GM19099 (cell line): ENCODE data around the gene BATF.

Source experiments
- POLR2A ChIP-seq: IDR thresholded peaks from 3 replicates; pipeline ENCODE4 v1.6.1; 2011; ENCODE audit warnings: low read depth; ENCODE audit not compliant: insufficient read length; ENCODE audit errors: extremely low read depth

BATF gene

GRCh38 chr14:75522224-75522982 is at the start of gene BATF:
Gene BATF (plus strand): TSS chr14:75522469. CDS start chr14:75522683, 214 bp downstream.
- peak; percentile 94 for TF ChIP-seq POLR2A

GRCh38 chr14:75476274-75476995 is 45.8 kb upstream of the BATF start:
- no peak for TF ChIP-seq POLR2A

DNA sequence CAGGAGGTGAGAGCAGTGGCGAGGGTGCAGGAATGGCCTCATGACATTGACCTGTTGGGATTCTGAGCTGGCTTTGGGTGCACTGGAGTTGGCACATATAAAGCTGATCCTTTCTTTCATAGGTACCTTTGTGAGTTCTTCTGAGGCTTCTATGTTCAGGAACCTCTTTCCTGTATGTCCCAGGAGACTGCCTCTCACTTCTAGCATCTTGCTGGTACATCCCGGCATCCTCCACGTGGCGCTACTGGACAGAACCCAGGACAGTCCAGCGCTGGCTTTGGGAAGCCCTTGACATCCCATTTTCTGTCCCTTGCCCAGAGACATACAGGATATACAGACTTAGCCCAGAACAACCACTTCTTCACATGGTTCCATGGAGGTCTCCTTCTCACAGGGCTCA is 44.4 kb upstream of the BATF start:
- no peak for TF ChIP-seq POLR2A

- no peak for TF ChIP-seq POLR2A
These were observed 42.3 kb upstream of the BATF start for GRCh38 chr14:75479770-75480600.

- TF ChIP-seq POLR2A = no peak
These were observed 39.9 kb upstream of the BATF start for GRCh38 chr14:75482366-75482765.

DNA sequence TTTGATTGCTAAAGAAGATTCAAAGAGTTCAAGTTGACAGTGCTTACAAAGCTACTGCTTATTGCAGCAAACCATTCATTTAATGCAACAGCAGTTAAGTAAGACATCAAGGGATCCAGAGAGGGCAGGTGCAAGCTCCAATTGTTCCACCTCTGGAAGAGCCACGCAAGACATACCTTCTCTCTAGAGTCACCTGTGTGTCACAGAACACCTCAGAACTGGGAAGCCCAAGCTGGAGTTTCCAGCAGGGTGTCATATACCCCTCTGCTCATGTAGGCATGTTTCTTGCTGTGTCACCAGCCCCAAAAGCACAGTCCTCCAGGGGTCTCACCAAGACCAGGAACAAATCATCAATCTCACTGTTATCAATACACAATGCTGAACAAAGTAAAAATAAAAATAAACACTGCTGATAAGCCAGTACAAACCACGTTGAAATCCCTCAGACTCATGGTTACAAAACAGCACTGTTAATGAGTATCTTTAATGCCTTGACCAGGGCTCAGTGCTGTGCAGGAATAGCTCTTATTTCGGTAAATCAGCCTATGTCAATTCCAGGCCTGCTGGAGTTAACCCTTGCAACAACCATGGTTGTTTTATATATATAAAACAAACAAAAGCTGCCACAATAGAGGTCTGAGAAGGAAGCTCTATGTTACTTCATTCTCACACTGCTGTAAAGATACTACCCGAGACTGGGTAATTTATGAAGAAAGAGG is 37.4 kb upstream of the BATF start:
- TF ChIP-seq POLR2A = no peak

DNA sequence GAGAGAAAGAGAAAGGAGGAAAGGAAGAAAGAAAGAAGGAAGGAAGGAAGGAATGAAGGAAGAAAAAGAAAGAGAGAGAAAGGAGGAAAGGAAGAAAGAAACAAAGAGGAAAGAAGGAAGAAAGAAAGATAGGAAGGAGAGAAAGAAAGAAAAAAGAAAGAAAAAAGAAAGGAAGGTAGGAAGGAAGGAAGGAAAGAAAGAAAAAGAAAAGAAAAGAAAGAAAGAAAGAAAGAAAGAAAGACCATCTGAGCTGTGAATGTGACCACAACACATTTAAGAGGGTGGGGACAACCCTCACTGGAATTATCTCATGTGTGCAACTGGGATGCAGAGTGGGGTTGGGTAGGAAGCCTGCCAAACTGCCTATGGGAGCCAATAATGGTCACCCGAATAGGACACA is 36.0 kb upstream of the BATF start:
- TF ChIP-seq POLR2A = no peak

DNA sequence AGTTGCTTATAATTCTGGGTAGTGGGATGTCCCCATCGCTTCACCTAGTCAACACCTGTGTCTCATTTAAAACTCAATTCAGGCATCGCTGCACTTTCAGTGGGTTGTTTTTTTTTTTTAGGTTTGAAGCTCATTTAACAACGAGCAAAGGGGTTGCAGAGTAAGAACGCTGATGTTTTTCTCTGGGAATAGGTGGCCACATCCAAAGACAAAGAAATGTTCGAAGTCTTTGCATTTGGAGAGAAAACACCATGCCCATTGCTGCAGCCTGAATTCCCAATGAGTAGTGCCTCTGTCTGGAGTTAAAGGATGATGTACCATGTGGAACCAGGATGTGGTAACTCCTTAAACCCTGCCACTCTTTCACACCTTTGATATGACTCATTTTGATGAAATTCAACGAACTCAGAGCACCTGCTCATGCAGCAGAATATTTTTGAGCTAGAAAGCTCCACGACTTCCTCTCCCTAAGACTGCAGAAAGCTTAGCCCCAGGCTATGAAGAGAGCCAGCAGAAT is 35.1 kb upstream of the BATF start:
- no peak for TF ChIP-seq POLR2A

- TF ChIP-seq POLR2A = no peak
These were observed 32.8 kb upstream of the BATF start for GRCh38 chr14:75489480-75489837.

DNA sequence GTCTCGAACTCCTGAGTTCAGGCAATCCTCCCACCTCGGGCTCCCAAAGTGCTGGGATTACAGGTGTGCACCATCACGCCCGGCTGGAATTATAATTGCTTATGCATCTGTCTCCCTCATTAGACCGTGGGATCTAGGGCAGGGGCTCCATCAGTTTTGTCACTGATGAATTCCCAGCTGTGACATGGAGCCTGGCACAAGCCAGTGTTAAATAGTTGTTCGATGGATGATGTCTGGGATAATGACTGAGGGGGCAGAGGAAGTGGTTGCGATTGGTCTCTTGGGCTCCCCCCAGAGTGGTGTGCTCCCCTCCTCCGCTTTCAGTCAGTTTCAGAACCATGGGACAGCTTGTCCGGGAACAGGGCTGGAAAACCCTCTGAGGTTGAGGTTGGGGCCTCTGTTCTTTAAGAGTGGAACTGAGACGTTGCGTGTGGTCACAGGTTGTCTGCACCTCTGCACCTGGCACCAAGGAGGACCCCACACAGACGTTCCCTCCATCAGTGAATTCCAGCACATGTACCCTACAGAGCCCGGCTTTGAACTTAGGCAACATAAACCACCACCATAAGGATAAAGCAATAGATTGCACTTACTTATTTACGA is 30.8 kb upstream of the BATF start:
- TF ChIP-seq POLR2A = no peak

DNA sequence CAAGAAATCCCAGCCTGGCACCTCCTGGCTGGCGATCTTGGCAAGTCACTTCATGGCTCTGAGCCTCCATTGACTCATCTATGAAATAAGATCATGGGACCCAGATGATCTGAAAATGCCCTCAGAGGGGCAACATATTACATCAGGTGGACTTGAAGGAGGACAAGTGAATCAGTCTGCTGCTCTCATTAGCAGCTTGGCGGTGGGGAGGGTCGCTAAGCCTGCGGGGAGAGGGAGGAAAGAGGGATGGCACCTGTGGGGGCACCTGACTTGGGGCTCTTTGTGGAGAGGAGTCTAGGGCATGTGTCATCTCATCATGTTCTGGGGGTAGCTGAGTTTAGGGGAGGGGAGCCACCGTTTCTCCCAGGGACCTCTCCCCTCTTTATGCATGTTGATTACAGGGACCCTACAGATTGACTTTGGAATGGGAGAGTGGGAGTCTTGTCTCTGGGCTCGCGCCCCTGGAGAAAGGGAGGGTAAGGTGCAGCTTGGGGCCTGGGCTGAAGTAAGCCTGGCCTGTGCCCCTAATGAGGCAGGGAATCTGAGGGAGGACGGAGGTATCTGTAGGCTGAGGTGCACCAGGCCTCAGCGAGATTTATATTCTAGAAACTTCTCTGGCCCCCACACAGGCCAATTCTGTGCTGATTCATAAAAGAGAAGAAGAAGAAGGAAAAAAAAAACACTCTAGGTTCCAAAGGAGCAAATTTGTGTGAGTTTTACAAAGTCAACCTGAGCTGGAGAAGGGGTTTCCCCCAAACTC is 29.3 kb upstream of the BATF start:
- TF ChIP-seq POLR2A = no peak

DNA sequence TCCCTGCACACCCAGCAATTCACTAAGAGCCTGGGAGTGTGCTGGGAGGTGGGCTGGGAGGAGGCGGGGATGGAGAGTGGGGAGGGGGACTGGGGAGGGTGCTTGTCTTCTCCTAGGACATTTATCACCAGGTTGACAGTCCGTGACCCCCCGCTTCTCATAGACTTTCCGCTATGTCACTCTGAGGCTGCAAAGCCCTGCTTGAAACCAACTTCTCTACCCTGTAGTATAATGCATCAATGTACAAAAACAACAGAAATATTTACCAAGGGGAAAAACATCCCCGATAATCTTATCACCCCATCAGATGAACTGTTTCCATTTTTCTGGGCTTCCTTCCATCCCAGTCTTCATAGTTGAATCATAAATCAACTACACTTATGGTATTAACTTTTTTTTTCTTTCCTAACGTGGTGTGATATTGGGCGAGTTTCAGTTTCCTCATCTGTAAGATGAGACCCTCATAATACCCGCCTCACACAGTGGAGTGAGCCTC is 28.6 kb upstream of the BATF start:
- TF ChIP-seq POLR2A = no peak

DNA sequence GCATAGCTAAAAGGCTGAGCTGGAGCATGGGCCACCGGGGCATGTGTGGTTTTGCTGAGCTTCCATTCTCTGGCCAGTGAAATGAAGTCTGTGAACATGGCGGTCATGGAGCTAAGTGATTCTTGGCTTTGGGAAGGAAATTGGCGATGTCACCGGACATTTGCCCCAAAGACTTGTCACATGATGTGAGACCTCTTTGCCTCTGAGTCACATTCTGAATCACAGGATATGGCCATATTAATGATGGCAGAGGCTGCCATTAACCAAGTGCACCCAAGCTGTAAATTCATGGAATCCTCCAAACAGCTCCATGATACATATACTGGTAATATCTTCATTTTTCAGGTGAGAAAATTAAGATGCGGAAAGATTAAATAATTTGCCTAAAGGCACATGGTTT is 27.4 kb upstream of the BATF start:
- no peak for TF ChIP-seq POLR2A
